ENCODE results near the gene ZNF689. TPM values are rescaled to one million over a fixed set of nuclear protein-coding genes. Genes with fewer than 3 reads are reported as not detected.
"Not testable (repeated sequence)": the region's sequence is repeated elsewhere in the genome, so short reads cannot be mapped to it uniquely, and the experiment has no call there.

The ZNF689 gene
- total RNA-seq, 1 experiment from 2014 or later: 6.1 TPM

- no peak for DNase-seq (ENCODE audit: low read depth)
Observed at GRCh38 chr16:30600215-30600614, 10.0 kb downstream of the ZNF689 start.

- no peak for DNase-seq (ENCODE audit: low read depth)
Observed at GRCh38 chr16:30592871-30593270, 17.3 kb downstream of the ZNF689 start.

- DNase-seq (ENCODE audit: low read depth): not testable (repeated sequence)
Observed at GRCh38 chr16:30590869-30591268, 19.3 kb downstream of the ZNF689 start.

- DNase-seq (ENCODE audit: low read depth): not testable (repeated sequence)
Observed at GRCh38 chr16:30589582-30589981, 20.6 kb downstream of the ZNF689 start.

- DNase-seq (ENCODE audit: low read depth): no peak
Observed at GRCh38 chr16:30588651-30589050, 21.5 kb downstream of the ZNF689 start.

GRCh38 chr16:30585400-30586191, 24.6 kb downstream of the ZNF689 start, which contains the start of gene ZNF785:
Gene ZNF785, minus strand, starts transcription at chr16:30585697. Its CDS starts 86 bp downstream, at chr16:30585611.
- peak; percentile 98 for DNase-seq (ENCODE audit: low read depth)

- DNase-seq (ENCODE audit: low read depth): peak; percentile 19
Observed at GRCh38 chr16:30585022-30585399, 25.2 kb downstream of the ZNF689 start.

- DNase-seq (ENCODE audit: low read depth): no peak
Observed at GRCh38 chr16:30582611-30583340, 27.4 kb downstream of the ZNF689 start.

- DNase-seq (ENCODE audit: low read depth): no peak
Observed at GRCh38 chr16:30581457-30581856, 28.7 kb downstream of the ZNF689 start.

GRCh38 chr16:30574678-30575077, 35.5 kb downstream of the ZNF689 start:
- no peak for DNase-seq (ENCODE audit: low read depth)

GRCh38 chr16:30571445-30572322, 38.5 kb downstream of the ZNF689 start, which contains the start of gene ZNF688:
Gene ZNF688, minus strand, starts transcription at chr16:30571714. Its CDS starts 85 bp downstream, at chr16:30571629.
- DNase-seq (ENCODE audit: low read depth): peak; percentile 95

- DNase-seq (ENCODE audit: low read depth): peak; percentile 23
Observed at GRCh38 chr16:30570636-30571444, 39.3 kb downstream of the ZNF689 start.

- DNase-seq (ENCODE audit: low read depth): peak; percentile 10
Observed at GRCh38 chr16:30569746-30570635, 40.2 kb downstream of the ZNF689 start.

- DNase-seq (ENCODE audit: low read depth): no peak
Observed at GRCh38 chr16:30569281-30569680, 40.9 kb downstream of the ZNF689 start.

- peak; percentile 76 for DNase-seq (ENCODE audit: low read depth)
Observed at GRCh38 chr16:30567991-30568638, 42.1 kb downstream of the ZNF689 start.

GRCh38 chr16:30567160-30567990, 42.8 kb downstream of the ZNF689 start:
- DNase-seq (ENCODE audit: low read depth): peak; percentile 49

- DNase-seq (ENCODE audit: low read depth): no peak
Observed at GRCh38 chr16:30566531-30566930, 43.7 kb downstream of the ZNF689 start.

- DNase-seq (ENCODE audit: low read depth): no peak
Observed at GRCh38 chr16:30565984-30566383, 44.2 kb downstream of the ZNF689 start.

All from RPMI7951 (cell line).